HG02938 (cell line): ENCODE measurements around the gene MINAR2.

Experiments
- ATAC-seq: cut with Tn5 transposase; IDR thresholded peaks from one replicate; pipeline ENCODE4 v1.9.1; 2021; ENCODE audit warnings: mild to moderate bottlenecking, moderate library complexity; ENCODE audit not compliant: unreplicated experiment

Gene MINAR2, protein sequence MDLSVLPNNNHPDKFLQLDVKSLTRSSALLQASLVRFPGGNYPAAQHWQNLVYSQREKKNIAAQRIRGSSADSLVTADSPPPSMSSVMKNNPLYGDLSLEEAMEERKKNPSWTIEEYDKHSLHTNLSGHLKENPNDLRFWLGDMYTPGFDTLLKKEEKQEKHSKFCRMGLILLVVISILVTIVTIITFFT

DNA sequence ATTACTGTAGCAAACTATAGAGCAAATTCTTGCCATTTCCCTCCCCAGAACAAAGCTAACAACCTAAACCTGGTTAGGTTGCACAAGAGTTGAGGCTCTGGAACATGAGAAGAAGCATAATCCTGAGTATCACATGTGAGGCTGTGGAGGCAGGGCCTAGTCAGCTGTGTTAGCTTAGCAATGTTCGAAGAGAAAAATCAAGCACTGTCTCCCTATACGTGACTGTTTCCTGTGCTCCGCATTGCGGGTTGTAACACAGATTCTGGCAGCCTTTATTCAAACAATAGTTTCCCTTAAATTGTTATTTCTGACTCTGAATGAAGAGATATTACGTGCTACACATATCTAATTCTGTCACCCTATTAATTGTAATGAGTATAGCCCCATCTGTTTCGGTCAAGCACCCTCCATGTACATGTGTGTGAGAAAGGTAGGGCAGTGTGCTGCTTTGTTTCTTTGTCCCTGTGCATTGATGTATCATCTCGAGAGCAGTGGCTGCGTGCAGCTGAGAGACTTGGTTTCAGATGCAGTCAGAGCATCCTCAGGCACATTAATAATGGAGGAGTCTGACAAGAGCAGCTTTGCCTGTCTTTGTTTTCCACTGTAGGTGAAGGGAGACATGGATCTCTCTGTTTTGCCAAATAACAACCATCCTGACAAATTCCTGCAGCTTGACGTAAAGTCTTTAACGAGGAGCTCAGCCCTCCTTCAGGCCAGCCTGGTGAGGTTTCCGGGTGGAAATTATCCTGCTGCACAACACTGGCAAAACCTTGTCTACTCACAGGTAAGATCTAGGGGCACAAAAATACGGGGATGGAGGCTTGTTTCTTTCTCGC, at the start of gene MINAR2:
MINAR2 (plus strand) TSS at position 523 of the 836 bp plus-strand sequence; CDS start at position 620, 97 bp downstream.
- ATAC-seq, result no peak

DNA sequence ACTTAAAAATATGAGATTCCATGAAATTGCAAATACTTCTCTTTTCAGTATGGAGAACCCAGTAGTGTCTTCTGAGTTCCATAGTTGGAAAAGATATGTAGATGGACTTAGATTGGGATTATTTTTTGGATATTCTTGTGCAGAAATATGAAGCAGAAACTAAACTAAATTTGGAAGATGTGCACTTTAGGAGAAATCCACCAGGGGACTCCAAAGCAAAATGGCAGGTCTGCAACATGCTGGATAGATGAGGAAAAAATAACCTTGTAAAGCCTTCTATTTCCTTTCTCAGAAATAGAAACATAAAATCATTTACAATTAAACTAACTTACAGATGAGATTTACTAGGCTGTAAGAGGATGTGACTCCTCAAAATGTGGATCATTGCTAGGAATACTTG, 49.2 kb upstream of the MINAR2 start:
- ATAC-seq, result no peak

DNA sequence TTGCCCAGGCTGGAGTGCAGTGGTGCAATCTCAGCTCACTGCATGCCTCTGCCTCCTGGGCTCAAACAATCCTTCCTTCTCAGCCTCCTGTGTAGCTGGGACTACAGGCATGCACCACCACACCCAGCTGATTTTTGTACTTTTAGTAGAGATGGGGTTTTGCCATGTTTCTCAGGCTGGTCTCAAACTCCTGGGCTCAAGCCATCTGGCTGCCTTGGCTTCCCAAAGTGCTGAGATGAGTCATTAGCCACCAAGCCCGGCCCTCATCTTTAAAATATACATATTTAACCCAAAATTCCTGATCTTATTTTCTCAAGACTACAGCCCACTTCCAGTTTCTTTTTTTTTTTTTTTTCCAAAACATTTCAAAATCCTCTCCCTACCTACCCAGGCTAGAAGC, 31.7 kb upstream of the MINAR2 start:
- no peak for ATAC-seq

DNA sequence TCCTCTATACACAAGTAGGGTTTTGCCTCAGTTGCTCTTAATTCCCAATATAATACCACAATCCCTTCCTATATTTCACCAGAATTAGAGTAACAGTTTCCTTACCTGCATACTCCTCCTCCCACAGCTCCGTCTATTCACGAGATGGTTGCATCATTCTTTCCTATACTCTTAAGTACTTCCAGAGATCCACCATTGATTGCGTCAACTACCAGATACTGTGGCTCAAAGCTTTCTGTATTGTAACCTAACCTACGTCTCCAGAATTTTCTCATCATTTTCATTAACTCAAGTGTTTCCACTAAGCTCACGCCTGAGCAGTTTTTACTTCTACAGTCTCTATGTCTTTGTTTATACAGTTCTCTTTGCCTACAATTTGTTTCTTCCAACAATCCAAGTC, 31.2 kb upstream of the MINAR2 start:
- ATAC-seq, result no peak

DNA sequence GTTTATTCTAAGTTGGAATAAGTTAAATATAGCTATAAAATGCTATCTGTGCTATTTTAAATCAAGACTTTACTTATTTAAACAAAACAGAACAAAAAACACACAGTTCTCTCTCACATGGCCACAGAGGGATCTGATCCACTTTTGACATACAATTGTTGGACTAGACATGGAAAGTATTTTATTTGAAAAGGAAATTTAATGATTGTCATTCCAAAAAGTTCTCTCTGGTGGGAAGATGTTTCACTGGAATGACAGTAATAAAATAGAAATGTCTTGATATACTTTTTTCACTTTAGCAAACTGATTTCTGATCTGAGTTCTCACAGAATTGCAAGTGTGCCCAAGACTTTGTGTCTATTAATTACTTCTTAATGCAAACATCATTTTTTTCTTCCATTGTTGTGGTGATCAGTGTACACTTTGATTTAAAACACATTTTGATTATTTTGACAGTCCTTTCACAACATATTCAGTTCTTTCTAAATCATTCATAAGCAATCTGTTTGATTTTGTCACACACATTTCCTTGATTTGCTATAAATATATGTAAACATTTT, 30.1 kb upstream of the MINAR2 start:
- ATAC-seq, result no peak

DNA sequence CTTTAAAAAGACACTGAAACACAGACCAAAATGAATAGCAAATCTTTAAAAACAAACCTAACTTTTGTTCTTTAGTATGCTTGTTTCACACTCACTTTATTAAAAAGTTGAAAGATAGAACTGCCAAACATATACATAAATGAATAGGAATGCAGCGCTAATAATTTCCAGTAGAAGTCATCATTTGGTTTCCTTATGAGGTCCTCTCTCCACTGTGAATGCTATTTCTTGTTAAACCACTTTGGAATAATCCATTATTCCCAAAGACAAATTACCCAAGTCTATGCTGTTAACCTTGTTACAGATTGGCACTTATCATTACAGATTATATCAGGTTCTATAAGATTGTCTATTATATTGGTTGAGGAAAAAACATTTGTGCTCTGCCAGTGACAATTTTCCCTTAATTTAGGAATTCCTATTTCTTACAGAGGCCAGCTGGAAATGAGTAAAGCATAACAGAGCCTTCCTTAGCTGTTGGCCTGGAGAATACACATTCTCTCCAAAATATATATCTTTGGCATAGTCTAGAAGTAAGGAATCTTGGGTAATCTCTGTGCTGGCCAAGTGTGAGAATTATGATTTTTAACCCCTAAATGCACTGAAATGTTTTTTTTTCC, 29.3 kb upstream of the MINAR2 start:
- no peak for ATAC-seq

DNA sequence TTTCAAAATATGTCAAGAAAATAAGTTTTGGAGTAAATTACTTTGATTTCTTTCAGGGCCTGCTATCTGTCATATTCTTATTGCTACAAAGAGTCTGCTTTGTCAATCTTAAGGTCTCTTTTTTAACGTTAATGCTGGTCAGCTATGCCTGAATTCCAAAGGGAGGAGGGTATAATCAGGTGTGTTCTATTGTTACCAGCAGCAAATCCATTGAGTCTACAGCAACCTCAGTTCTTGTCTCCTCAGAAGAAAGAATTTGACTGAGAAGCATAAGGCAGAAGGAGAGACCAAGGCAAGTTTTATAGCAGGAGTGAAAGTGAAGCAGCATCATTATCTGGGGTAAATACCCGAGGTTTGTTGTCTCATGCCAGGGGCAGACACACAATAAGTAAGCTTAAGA, 23.7 kb upstream of the MINAR2 start:
- ATAC-seq, result no peak

DNA sequence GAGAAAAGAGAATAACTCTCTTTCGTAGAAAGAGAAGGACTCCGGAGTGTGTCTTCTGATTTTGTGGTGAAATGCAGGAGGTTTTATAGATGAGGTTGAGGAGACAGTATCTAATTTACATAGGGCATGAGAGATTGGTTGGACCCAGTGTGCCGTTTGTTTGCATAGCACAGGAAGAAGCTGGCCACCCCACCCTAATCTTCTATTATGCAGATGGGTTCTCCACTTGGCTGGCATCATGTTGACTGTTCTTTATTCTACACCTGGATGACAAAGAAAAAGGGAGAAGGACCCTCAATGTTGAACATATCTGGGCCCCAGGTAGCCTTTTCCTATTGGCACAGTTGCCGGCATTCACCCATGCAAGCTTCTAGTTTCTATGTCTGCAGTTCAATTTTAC, 23.2 kb upstream of the MINAR2 start:
- no peak for ATAC-seq

DNA sequence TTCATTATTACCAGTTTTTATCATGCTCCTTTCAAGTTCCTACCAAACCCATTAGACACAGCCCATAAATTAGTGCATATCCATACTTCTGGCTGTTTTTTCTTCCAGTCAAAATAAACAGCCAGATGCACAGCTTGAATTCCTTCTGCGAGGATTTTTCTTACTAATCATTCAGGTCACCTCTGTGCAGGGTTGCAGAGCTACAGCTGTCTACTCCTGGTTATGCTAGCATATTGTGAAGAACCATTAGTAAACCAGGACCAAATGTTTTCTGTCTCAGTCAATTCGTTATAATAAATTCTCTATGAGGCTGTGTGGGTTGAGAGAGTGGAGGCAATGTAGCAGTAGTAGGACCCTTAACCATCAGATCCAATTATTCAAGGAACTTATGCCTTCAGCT, 8.1 kb upstream of the MINAR2 start:
- ATAC-seq, result no peak

DNA sequence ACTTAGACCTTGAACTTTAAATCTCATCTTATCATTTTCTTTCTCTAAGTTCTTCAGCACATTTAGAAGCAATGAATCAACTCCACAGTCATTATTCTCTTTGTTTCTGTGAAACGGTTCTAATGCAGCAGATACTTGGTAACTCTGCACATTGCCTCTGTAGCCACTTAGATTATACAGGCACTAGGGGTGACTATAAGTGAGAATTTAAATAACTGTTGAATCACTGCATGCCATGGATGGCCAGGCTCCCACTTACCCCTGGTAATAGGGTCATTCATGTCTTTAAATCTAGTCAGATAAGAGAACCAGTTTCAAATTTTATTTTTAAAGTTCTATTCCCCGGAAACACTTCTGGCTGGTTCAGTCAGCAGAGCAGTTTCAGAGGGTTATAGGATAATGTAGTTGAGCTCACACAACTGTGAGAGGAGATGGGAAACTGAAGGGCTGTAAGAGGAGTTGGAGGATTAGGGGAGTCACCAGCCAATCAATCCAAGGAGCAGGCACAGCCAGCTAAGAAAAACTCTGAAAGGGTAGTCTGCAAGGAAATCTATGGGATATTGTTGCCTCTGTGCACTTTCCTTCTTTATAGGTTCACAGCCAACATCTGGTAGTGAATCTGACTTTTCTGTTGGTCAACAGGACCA, 4.2 kb upstream of the MINAR2 start:
- ATAC-seq, result no peak

DNA sequence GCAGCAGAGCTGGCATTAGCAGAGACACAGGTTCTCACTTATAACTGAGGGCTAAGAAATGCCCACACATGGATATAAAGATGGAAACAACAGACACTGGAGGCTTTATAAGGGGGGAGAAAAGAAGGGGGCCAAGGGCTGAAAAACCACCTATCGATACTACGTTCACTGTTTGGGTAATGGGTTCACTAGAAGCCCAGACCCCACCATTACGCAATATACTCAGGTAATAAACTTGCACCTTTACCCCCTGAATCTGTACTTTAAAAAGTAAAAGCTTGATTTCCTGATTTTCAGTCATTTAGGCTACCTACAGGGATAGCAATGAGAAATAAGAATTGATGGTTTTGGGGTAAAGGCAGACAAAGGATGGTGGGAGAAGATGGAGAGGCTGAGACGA, 1.9 kb upstream of the MINAR2 start:
- ATAC-seq, result no peak

DNA sequence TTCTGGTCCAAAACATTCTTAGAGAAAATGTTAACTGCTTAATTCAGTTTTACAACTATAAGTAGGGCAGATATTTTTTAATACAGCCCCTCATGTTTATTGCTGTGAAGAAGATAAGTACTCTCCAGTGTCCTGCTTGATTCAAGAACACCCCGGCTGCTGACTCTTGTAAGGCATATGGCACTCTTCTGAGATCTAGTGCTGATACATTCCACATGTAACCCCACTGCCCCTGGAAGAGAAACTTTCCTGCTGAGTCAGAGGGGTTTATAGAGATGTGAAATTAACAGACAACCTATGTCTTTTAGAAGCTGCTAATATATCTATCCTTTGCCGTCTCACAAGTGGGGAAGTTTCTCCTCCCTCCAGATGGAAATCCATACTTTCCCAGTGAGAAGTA, 1.0 kb upstream of the MINAR2 start:
- ATAC-seq, result no peak

DNA sequence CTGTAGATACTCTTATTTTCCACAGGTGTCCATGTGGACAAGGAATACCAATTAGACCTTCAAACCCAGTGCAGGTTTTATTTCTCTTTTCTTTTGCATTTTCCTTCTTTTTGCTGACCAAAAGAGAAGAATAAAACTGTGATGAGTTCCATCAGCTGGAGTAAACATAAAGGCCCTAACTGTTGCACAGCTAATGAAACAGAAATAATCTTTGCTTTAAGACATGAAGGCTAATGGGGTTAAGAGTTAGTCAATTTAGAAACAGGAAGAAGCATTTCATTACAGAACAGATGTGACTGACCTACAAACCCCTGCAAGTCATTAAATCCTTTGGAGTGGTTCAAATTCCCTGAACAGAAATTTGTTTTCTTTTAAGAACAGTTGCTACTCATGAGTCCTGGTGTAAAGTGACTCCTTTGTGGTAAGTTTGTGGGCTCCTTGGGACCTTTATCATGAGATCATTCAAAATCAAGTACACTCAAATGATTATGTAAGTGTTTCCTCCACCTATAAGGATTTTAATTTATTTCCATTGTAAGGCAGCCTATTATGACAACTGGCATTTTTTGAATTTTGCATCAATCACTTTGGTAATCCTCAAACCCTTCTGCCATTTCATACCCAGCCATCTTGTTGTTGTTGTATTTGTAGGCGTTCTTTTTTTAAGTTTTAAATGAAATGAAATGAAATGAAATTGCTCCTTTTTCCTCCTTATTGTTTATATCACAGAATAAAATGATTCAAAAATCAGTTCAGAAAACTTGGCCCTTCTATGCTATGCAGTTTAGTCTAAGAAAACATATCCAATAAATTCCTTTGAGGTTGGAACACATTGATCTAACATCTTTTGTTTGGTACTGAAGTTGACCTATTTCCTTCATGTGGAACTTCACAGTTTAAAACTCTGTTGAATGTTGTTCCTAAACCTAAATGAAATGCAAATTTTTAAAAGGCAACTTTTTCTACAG, 1.3 kb downstream of the MINAR2 start:
- no peak for ATAC-seq

DNA sequence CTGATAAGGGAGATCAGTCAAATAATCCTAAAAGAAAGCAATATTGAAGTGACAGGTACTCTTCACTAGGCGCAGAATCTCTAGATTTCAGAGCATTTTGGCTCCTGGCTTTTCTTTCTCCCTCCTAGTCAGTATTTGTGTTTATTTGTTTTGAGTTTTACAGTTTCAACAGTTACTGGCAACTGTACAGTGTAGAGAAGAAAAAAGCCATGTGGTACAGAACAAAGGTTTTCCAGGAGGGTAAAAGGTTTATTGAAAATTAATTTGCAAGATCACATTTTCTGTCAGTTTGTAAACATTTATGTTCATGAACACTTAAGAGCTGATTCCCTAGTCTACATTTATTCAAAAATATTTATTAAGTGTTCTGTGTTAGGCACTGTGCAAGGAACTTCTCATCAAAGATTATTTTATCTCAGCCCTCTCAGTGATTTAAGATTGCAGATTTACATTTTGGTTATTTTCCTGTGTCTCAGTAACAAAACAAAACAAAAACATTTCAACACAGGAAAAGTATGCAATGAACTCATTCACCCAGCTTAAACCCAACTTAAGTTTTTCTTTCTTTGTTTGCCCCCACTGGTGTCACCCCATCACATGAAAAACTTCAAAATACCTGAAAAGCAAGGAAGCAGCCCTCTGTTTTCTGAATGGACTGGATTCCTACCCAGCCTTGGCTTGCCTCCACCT, 12.9 kb downstream of the MINAR2 start:
- ATAC-seq, result no peak

DNA sequence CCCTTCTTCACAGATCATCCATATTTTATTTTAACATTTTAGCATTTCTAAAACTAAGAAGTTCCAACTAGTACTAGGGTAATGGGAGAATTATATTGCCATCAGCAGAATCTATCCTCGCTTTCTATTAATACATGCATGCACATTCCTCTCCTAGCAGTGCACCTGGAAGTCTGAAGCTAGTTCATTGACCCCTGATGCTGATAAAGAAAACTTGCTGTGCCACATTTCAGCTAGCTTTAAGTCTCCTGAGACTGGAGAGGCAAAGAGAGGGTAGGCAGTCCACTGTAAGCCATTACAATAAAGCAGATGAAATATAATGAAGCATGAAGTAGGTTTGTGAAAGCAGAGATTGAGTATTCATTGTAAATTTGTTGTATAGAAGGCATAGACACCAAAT, 15.8 kb downstream of the MINAR2 start:
- no peak for ATAC-seq

DNA sequence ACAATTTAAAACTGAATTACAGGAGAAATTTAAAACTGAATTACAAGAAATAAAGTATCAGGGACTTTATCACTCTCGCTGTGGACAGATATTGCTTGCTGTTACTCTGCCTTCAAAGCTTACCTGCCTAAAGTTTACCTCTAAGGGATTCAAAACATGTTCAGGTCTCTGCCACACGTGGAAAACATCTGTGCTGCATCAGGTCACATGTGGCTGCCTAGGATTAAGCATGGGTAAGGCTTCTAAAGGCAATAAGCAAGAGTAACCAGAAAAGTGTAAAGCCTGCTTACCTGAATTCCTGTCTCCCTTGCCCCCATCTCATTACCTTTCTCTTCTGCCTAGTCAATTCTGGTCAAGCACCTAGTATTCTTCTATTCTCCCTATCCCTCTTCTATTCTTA, 18.9 kb downstream of the MINAR2 start:
- no peak for ATAC-seq

DNA sequence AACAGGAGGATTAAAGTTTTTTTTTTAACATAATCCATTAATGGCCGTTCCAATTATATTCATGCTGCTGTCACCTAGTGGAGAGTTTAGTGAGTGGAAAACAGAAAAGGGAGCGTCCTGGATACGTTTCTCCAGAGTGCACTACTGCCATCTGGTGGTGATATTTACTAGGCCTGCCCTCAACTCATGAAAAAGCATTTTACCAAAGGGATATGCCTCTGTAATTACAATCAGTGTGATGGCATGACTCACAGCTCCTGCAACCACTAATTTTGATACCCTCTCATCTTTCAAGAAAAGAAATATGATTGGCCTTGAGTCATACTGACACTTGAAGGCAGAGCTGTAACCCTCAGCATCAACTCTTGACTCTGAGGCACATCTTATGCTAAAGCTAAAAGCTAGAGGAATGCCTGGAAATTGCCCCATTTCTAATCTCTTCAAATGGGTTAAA, 20.1 kb downstream of the MINAR2 start:
- ATAC-seq, result peak; percentile 90

DNA sequence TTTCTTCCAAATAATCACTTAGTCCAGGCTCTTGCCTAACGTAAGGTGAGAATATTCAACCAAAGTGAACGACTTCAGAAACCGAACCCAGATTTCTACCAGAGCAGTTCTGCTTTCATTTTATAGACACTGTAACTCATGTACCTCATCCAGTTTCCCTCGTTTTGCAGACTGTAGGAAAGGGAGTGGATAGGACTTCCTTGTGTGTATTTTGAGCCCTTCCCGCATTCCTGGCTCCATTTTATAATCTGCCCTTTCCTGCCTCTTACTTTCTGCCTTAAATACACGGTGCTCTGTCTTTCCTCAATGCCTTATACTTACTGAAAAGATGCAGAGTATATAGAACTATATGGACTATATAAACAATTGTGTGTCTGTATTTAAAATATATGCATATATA, 20.8 kb downstream of the MINAR2 start:
- ATAC-seq, result no peak

DNA sequence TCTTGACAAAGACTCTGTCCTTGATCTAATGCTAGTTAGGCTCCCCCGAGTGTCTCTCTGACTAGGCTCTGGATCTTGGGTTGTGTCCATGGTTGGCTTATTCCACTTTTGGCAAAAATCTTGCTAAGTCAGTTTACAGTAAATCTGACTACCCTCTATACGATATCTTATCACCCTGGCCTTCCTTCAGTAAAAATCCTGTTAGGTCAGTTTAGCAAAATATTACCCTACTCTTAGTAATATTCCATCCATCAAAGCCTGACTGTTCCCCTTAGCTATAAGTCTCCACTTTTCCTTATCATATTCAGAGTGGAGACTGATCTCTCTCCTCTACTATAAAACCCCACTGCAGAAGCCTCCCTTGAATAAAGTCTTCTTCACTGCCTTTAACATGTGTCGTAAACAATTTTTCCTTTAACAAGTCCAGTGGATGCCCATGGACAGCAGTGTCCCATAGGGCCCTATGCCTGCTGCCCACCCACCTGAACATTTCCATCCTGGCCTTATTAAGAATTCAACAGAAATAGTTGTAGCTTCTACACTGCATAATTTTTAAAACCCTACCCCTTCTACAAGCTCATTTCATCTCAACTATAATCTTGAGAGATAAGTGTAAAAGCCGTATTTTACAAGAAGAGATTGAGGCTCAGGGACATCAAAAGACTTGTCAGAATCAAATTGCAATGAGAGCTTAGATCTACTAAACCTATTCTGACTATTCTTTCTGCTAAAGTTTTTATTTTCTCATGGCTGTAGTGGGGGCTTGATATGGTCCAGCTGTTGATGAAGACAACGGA, 22.3 kb downstream of the MINAR2 start:
- no peak for ATAC-seq
